ENCODE data around the gene MS4A3. TPM values are rescaled to one million over a fixed set of nuclear protein-coding genes. Genes with fewer than 3 reads are reported as not detected.

MS4A3 gene
- total RNA-seq, 2 experiments from 2014 or later = not detected

GRCh38 chr11:60116996-60117790 is 60.7 kb downstream of the MS4A3 start:
- intact Hi-C loops (cut with micrococcal nuclease; ENCODE audit: unreplicated experiment) = no loop called here
- Histone ChIP-seq H3K4me3 (ENCODE audit: low read depth, low read length, poor library complexity, severe bottlenecking) (no peak overlapping the region), H3K79me2 (ENCODE audit: insufficient read depth, low read depth, low read length) (no peaks in the 10 kb centered on the region), H3K36me3 (ENCODE audit: insufficient read depth, low read length) (no peaks in the 10 kb centered on the region), H3K4me1 (ENCODE audit: insufficient read depth, low read length, poor library complexity, severe bottlenecking) (peaks cover 8% of the 10 kb centered on the region), H3K9me3 (ENCODE audit: low read length) (no peaks in the 10 kb centered on the region), H2AFZ (ENCODE audit: low read length) (no peak overlapping the region), H3K27ac (ENCODE audit: low read depth, low read length, poor library complexity, severe bottlenecking) (no peak overlapping the region), H4K20me1 (ENCODE audit: insufficient read depth, low read length) (no peaks in the 10 kb centered on the region), H3K4me2 (ENCODE audit: low read length) (no peak overlapping the region), H3K9me2 (ENCODE audit: insufficient read depth, low read length) (no peaks in the 10 kb centered on the region)
- ChIA-PET CTCF (ENCODE audit: unreplicated experiment) (no interaction called here), POLR2A (interaction anchor here (0.9 kb wide), 1 partner anchor 9 kb away, joined by 4 read pairs; no protein-coding TSS in a partner anchor)
- no peak for DNase-seq (ENCODE audit: low spot score)
- BruUV-seq (replicated peaks) = no TSS peak
- TF ChIP-seq CTCF (conservative IDR thresholded peaks at IDR 0.05; ENCODE audit: low read length) = no peak
- TF ChIP-seq EZH2phosphoT487 (IDR thresholded peaks at IDR 0.05; ENCODE audit: borderline replicate concordance, low read depth, low read length) = no peak

- Histone ChIP-seq H3K4me3 (ENCODE audit: low read depth, low read length, poor library complexity, severe bottlenecking) (no peak overlapping the region), H4K20me1 (ENCODE audit: insufficient read depth, low read length) (no peaks in the 10 kb centered on the region), H3K4me1 (ENCODE audit: insufficient read depth, low read length, poor library complexity, severe bottlenecking) (peaks cover 8% of the 10 kb centered on the region), H3K9me2 (ENCODE audit: insufficient read depth, low read length) (no peaks in the 10 kb centered on the region), H3K36me3 (ENCODE audit: insufficient read depth, low read length) (no peaks in the 10 kb centered on the region), H3K79me2 (ENCODE audit: insufficient read depth, low read depth, low read length) (no peaks in the 10 kb centered on the region), H3K27ac (ENCODE audit: low read depth, low read length, poor library complexity, severe bottlenecking) (no peak overlapping the region), H2AFZ (ENCODE audit: low read length) (no peak overlapping the region; the same call in 1 of the 2 replicates), H3K4me2 (ENCODE audit: low read length) (no peak overlapping the region), H3K9me3 (ENCODE audit: low read length) (no peaks in the 10 kb centered on the region)
- no TSS peak for BruUV-seq (replicated peaks)
- DNase-seq (ENCODE audit: low spot score) = peak; percentile 14
- intact Hi-C loops (cut with micrococcal nuclease; ENCODE audit: unreplicated experiment) = no loop called here
- POLR2A ChIA-PET = no interaction called here
- TF ChIP-seq CTCF (conservative IDR thresholded peaks at IDR 0.05; ENCODE audit: low read length) (peak; percentile 53), EZH2phosphoT487 (IDR thresholded peaks at IDR 0.05; ENCODE audit: borderline replicate concordance, low read depth, low read length) (no peak)
- CTCF ChIA-PET (ENCODE audit: unreplicated experiment) = no interaction called here
These were observed 61.9 kb downstream of the MS4A3 start for GRCh38 chr11:60118338-60118737.

- intact Hi-C loops (cut with micrococcal nuclease; ENCODE audit: unreplicated experiment) = no loop called here
These were observed 63.2 kb downstream of the MS4A3 start for GRCh38 chr11:60119710-60120109.

More at GRCh38 chr11:60119710-60120109, 63.2 kb downstream of the MS4A3 start:
- peaks cover 17% of the 10 kb centered on the region for H3K4me1 ChIP-seq (ENCODE audit: insufficient read depth, low read length, poor library complexity, severe bottlenecking)
- no peaks in the 10 kb centered on the region for H3K36me3 ChIP-seq (ENCODE audit: insufficient read depth, low read length)
- no peak overlapping the region for H2AFZ ChIP-seq (ENCODE audit: low read length)
- no peak for DNase-seq (ENCODE audit: low spot score)
- no peak overlapping the region for H3K4me3 ChIP-seq (ENCODE audit: low read depth, low read length, poor library complexity, severe bottlenecking)
- no peaks in the 10 kb centered on the region for H3K9me3 ChIP-seq (ENCODE audit: low read length)
- BruUV-seq (replicated peaks) = no TSS peak
- TF ChIP-seq CTCF (conservative IDR thresholded peaks at IDR 0.05; ENCODE audit: low read length) (no peak), EZH2phosphoT487 (IDR thresholded peaks at IDR 0.05; ENCODE audit: borderline replicate concordance, low read depth, low read length) (no peak)
- no peak overlapping the region for H3K27ac ChIP-seq (ENCODE audit: low read depth, low read length, poor library complexity, severe bottlenecking)
- H3K4me2 ChIP-seq (ENCODE audit: low read length) = no peak overlapping the region
- no peaks in the 10 kb centered on the region for H3K79me2 ChIP-seq (ENCODE audit: insufficient read depth, low read depth, low read length)
- POLR2A ChIA-PET = interaction anchor here (0.5 kb wide), 1 partner anchor 331 kb away, joined by 5 read pairs; no protein-coding TSS in a partner anchor
- CTCF ChIA-PET (ENCODE audit: unreplicated experiment) = no interaction called here
- no peaks in the 10 kb centered on the region for H3K9me2 ChIP-seq (ENCODE audit: insufficient read depth, low read length)
- no peaks in the 10 kb centered on the region for H4K20me1 ChIP-seq (ENCODE audit: insufficient read depth, low read length)
